ENCODE data around the gene ZDHHC24.

DNA sequence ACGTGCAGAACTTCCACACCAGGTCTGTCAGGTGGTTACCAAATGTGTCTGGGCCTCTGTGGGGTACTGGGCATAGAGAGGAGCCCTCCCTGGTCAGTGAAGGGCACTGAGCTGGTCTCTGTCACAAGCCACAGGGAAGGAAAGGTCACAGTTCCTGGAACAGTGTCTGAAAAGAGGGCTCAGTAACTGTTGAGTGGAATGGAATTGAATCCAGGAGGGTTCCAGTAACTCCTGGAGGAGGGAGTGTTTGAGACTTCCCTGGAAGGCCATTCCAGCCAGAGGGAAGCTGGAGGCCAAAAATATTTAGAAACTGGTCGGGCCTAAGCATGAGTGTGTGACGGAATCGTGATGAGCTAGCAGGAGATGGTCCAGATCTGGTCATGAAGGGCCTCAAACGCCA is 8.8 kb upstream of the ZDHHC24 start:
- TF ChIP-seq, protein P1, sequence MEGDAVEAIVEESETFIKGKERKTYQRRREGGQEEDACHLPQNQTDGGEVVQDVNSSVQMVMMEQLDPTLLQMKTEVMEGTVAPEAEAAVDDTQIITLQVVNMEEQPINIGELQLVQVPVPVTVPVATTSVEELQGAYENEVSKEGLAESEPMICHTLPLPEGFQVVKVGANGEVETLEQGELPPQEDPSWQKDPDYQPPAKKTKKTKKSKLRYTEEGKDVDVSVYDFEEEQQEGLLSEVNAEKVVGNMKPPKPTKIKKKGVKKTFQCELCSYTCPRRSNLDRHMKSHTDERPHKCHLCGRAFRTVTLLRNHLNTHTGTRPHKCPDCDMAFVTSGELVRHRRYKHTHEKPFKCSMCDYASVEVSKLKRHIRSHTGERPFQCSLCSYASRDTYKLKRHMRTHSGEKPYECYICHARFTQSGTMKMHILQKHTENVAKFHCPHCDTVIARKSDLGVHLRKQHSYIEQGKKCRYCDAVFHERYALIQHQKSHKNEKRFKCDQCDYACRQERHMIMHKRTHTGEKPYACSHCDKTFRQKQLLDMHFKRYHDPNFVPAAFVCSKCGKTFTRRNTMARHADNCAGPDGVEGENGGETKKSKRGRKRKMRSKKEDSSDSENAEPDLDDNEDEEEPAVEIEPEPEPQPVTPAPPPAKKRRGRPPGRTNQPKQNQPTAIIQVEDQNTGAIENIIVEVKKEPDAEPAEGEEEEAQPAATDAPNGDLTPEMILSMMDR (IDR thresholded peaks at IDR 0.05 in 2 of 3, conservative IDR thresholded peaks at IDR 0.05 in 1 of 3; ENCODE audit: borderline replicate concordance in 1 of 3, insufficient read depth in 1 of 3, low read depth in 2 of 3, low read length in 2 of 3) = no peak
- TF ChIP-seq POLR2AphosphoS5 (IDR thresholded peaks at IDR 0.05; ENCODE audit: low read depth, low read length) = no peak

Data from HCT116 (cell line).